HG03342 (cell line): ENCODE data around the gene P2RY8.
A peak's percentile ranks its signal among the peaks of the same experiment; 100 is the strongest.
"Not testable (repeated sequence)": the region's sequence is repeated elsewhere in the genome, so short reads cannot be mapped to it uniquely, and the experiment has no call there.

ENCODE experiments used
- ATAC-seq: cut with Tn5 transposase; IDR thresholded peaks from one replicate; pipeline ENCODE4 v1.9.1; 2021; ENCODE audit warnings: mild to moderate bottlenecking, moderate library complexity; ENCODE audit not compliant: unreplicated experiment

Gene P2RY8

DNA sequence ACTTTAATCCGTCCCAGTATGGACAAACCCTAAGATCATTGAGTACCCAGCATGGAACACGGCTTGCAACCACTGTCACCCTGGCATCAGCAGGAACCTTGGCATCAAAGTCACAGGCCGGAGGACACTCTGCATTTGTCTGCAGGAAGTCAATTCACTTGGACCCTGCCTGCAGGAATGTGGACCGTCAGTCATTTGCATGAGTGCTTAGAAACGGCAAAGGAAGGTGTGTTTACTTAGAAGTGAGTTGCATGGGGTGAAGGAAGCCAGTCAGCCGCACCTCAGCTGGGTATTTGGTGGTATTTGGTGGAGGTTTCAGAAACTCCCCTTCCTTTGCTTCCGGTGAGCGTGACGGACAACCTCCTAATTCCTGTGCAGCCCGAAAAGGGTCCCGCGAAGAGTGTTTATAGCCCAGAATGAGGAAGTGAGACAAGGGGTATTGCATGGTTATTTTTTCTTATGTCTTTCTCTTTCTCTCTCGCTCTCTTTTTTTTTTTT, 15.5 kb downstream of the P2RY8 start:
- peak; percentile 86 for ATAC-seq

DNA sequence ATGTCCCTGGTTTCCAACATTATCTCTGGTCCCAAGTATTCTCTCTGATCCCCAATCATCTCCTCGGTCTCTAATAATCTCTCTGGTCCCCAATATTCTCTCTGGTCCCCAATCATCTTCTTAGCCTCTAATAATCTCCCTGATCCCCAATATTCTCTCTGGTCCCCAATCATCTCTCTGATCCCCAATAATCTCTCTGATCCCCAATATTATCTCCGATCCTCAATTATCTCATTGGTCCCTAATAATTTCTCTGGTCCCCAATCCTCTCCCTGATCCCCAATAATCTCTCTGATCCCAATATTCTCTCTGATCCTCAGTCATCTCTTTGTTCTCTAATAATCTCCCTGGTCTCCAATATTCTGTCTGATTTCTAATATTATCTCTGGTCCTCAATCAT, 16.6 kb downstream of the P2RY8 start:
- ATAC-seq = no peak

- ATAC-seq = no peak
These were observed 17.9 kb downstream of the P2RY8 start for GRCh38 chrX:1519022-1519497.

DNA sequence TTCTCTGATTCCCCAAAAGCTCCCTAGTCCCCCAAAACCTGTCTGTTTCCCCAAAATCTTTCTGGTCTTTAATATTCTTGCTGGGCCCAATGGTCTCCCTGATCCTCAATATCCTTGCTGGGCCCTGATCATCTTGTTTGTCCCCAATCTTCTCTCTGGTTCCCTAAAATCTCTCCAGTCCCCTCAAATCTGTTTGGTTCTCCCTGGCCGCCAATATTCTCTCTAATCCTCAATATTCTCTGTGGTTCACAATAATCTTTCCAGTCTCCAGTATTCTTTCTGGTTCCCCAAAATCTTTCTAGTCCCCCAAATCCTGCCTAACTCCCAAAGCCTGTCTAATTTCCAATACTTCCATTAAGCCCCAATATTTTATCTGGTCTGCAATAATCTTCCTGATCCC, 18.5 kb downstream of the P2RY8 start:
- no peak for ATAC-seq

- no peak for ATAC-seq
These were observed 20.3 kb downstream of the P2RY8 start for GRCh38 chrX:1516596-1517104.

- ATAC-seq = no peak
These were observed 25.2 kb downstream of the P2RY8 start for GRCh38 chrX:1511829-1512228.

DNA sequence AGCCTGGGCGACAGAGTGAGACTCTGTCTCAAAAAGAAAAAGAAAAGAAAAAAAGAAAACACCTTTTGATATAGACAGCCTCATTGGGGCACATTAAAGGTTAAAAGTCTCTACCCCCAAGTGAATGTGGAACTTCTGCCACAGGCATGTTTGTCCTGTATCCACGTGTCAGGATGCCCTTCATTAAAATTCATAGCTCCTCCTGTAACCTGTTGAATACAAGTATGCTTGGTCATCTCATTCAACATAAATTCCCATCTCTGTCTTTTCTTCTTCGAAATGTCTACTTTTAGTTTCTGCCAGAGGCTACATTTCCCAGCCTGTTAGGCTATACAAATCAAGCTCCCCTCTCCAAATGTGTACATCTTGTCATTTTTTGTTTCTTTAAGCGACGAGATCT, 25.8 kb downstream of the P2RY8 start:
- ATAC-seq = no peak

DNA sequence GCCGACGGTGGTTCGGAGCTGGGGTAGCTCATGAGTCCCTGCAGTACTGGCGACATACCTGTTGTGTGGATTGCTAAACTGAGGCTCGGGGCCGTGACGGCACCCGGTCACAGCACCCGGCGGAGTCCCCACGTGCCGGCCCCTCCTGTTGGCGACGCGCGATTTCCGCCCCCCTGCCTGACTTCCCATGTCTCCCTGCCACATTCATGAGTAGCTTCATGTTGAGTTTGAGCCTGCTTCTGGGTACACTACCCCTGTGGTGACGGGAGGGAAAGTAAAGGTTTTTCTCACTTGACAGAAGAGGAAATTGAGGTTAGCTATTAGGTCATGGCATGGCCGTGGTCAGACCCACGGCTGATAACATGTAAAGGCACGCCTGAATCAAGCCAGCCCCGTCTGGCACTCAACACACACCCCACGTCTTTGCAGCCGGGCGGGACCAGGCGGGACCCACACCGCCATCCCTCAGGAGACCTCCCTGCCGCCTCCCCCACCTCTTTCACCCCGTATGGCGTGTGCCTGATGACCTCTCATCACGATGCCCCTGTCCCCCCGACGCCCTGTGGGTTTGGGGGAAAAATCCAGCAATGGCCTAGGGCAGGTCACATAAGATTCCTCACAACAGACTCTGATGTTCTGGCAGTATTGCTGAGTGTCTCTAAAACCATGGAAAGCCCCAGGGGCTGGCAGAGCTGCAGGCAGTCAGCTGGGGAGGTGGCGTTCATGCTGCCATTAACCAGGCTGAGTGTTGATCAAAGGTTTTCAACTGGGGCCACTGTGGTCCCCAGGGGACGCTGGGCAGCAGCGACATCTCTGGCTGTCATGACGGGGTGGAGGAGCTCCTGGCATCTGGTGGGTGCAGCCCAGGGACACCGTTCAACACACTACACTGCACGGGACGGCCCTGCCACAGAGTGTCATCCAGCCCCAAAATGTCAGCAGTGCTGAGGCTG, 29.2 kb downstream of the P2RY8 start:
- peak; percentile 53 for ATAC-seq

- ATAC-seq = no peak
These were observed 30.1 kb downstream of the P2RY8 start for GRCh38 chrX:1506916-1507315.

GRCh38 chrX:1502853-1503252, 34.1 kb downstream of the P2RY8 start:
- ATAC-seq = no peak

DNA sequence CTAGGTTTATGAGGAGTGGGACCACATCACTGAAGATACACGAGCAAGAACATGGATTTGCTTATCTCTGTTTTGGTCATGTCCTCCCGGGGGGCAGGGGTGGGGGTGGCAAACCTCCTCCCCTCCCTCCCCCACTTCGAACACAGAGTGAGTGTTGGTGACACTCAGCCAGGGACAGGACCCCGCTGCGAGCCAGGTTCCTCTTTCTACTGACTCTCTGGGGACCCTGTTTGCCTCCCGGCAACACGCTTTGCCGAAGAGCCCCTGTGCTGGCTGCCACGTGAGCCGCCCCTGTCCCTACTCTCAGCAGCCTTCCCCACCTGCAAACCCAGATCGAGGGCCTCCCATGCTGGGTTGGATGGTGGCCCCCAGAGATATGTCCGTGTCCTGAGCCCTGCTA, 34.7 kb downstream of the P2RY8 start:
- peak; percentile 64 for ATAC-seq

DNA sequence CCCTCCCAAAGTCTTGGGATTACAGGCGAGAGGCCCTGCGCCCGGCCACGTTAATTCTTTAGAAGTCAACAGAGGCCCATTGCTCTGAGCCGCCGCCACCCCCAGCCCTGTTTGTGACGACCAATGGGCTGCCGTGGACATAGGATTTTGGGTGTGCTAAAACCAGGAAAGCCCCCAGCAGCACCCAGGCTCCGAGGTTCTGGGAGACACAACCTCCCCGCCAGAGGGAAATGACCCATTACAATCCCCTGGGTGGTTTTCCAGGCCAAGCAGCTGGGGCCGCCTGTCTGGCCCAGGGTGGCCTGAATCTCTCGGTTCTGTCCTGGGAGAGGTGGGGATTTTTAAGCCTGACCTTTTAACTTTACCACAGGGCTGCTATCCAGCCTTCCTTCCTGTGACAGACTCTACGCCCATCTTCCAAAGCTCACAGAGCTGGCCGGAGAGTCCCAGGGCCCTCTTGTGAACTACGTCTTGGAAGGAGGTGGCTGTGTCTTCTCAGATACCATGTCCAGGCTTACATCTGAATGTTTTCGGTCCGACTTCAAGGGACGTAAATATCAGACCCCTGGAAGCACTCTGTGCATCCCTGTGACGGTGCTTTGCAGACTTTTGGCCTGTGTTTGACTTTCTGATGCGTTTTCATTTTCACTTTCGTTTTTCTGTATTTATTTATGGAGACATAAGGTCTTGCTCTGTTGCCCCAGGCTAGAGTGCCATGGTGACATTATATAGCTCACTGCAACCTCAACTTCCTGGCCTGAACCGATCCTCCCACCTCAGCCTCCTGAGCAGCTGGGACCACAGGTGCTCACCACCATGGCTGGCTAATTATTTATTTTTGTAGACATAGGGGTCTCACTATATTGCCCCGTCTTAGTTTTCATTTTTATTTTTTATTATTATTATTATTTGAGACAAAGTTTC, 36.0 kb downstream of the P2RY8 start:
- peak; percentile 68 for ATAC-seq

- no peak for ATAC-seq
These were observed 40.9 kb downstream of the P2RY8 start for GRCh38 chrX:1496076-1496475.

GRCh38 chrX:1493877-1494510, 43.0 kb downstream of the P2RY8 start:
- ATAC-seq = peak; percentile 58

GRCh38 chrX:1493412-1493811, 43.6 kb downstream of the P2RY8 start:
- ATAC-seq = peak; percentile 5

- ATAC-seq = no peak
These were observed 44.5 kb downstream of the P2RY8 start for GRCh38 chrX:1492421-1493012.

DNA sequence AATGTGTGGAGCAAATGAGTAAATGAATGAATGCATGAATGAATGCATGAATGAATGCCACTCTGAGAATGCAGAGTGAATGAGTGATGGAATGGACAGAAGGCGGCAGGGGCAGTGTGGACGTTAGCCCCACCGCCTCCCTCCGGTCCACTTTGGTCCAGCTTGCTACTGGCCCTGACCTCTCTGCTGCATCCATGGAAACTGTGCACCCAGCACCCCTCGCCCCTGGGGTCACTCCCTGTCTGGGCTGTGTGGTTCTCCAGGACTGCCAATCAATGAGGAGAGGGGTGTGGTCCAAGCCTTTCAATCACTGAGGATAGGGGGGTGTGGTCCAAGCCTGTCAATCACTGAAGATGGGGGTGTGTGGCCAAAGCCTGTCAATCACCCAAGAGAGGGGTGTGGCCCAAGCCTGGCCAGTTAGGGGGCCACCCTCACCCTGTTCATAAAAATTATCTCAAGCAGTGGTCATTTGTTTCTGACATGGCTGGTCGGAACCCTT, 45.1 kb downstream of the P2RY8 start:
- ATAC-seq = peak; percentile 84

DNA sequence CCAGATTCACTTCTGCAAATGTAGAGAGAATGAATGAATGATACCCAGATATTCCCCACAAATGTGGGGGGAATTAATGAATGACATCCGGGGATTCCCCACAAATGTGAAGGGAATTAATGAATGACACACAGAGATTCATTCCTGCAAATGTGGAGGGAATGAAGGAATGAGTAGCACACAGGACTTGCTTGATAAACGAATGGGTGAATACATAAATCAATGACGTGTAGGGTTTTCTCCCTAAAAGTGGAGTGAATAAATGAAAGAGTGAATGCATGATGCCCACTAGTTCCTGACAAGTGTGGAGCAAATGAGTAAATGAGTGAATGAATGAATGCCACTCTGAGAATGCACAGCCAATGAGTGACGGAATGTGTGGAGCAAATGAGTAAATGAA, 45.7 kb downstream of the P2RY8 start:
- not testable (repeated sequence) for ATAC-seq

GRCh38 chrX:1490723-1491122, 46.3 kb downstream of the P2RY8 start:
- not testable (repeated sequence) for ATAC-seq

GRCh38 chrX:1489354-1489753, 47.6 kb downstream of the P2RY8 start:
- ATAC-seq = not testable (repeated sequence)
